ENCODE measurements around the gene RUNX1.

The RUNX1 gene

DNA sequence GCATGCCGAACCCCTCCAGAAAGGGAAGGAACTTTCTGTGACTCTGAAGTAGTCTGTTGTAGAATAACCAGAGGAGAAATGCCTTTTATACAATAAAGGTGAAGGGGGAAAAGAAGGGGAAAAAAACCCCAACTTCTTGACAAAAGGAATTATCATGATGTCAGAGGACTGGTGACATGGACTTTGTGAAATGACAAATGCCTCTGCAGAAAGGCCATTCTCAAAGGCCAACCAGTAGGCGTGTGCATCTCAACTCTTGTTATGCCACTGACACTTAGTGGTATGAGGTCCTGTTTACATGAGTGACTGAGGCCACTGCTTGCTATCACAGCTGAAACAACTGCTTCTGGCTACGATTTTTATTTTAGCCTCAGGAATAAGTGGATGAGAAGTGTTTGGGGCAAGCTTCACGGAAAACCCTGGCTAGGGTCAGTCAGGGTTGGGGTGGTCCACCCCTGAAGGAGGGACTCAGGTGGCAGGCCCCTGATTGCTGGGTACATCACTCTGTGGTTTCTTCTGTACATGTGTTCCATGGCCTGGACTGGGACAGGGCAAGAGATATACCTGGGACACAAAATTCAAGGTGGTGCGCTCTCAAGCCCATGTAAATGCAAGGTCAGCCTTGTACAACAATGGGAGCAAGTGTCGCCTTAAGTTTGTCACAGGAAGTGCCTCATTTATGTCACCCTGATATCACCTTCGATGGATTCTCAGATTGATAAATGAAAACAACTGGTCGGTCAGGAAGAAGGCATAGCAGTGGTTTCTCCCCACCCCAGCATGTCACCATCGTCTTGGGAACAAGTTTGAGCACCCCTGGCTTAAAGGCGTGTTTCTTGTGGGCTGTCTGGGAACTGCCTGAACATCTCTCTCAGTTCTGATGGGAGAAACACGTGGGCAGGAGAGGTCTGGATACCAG, 12.4 kb downstream of the RUNX1 start:
- no peak for DNase-seq (ENCODE audit: low spot score)

DNA sequence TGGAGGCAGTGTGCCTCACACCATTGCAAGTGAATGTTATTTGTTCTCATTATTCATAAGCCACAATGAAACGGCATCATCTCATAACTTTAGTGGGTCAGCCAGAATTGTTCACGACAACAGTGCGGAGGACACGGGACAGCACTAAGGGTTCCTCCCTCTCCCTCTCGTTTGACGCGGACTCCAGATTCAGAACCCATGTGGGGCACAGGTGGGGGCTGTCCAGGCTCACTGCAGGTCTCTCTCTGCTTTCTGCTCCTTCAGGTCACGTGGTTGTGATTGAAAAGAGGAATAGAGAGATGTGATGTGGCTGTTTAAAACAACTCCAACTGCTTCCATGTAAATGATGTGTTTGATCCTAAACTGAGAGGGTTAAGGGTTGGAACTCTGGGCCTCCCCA, 13.5 kb downstream of the RUNX1 start:
- DNase-seq (ENCODE audit: low spot score), result no peak

DNA sequence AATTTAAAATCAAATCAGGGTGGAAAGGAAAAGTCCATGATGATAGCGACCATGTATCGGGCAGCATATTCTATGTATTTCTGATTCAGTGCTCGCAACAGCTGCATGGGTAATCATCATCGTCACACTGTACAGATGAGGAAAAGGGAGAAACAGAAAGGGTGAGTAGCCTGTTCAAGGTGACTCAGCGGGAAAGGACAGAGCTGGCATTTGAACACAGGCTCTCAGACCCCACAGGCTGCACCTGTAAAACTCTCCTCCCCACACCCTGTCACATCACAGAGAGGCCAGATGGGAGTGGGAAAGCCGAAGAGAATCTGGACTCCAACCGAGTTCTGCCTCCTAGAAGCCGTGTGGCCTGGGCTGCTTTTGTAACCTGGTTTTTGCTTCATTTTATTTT, 14.0 kb downstream of the RUNX1 start:
- no peak for DNase-seq (ENCODE audit: low spot score)

DNA sequence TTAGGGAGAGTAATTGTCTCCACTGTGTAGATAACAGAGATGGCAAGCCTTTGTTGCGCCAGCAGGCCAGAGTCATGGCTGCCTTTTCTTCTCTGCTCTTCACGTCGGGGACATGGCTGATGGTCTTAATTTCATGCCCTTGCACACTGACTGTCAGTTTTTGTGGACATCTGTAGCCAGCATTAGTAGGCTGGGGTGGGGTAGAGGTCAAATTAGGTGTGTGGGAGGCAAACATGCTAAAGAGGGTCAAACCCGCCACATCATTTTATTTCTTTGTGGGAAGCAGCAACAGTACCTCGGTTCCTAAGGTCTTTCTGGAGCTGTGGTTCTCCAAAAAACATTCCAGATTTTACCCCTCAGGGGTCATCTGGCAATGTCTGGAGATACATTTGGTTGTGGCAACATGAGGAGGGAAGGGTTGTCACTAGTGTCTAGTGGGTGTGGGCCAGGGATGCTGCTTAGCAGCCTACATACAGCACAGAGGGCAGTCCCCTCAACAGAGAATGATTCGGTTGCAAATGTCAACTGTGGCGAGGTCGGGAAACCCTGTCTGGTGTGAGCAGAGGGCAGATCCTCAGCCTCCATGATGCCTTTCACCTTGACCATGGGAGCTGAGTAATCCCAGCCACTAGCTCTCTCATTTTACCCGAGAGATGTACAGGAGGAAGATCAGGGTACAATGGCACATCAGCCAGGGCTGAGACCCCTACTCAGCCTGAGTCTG, 14.7 kb downstream of the RUNX1 start:
- no peak for DNase-seq (ENCODE audit: low spot score)

DNA sequence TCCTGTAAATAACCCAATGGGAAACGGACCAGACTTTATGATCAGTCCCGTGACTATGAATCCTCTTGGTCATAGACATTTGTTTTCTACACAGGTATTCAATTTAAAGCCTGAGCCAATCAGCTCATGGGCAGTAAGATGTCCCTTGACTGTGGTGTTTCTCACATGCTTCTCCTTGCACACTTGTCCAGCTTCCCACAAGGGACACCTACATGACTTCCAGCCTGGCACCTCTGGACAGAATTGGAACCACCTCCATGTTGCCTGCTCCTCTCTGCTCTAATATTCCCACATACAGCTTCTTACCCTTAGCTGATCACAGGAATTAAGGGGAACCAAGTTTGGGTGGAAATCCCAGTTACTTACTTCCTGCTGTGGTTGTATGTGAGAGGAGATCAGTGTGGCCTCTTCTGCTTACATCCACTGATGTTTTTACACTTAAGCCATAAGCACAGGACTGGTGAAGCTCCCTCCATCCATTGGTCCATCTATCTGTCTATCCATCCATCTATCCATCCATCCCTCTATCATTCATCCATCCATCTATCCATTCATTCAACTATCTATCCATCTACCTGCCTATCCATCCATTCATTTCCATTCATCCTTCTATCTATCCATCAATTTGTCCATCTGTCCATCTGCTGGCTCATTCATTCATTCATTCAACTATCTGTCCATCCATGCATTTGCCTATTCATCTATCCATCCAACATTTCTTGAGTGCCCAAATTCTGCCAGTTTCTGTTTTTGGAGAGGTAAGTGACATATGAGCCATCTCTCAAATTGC, 16.4 kb downstream of the RUNX1 start:
- no peak for DNase-seq (ENCODE audit: low spot score)

DNA sequence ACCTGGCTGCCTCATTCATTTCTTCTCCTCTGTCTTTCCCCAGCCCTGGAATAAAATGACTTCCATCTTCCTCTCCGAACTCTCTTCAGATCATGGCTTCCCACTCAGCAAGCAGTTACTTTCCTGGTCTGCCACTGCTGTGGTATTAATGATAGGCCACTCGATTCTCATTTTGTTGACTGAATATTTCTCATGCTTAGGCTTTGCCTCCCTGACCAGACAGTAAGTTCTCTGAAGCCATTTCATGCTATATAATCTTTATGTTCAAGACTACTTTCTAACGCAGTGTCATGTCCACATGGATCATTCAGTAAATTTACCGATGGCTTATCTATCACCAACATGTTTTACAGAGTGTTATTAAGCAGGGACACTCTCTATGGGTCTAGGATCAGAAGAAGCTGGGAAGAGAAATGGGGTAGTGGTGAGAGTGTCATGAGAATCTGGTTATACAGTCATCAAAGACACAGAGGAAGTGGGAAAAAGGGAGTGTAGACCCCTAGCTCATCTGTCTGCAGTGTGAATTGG, 20.6 kb downstream of the RUNX1 start:
- no peak for DNase-seq (ENCODE audit: low spot score)

DNA sequence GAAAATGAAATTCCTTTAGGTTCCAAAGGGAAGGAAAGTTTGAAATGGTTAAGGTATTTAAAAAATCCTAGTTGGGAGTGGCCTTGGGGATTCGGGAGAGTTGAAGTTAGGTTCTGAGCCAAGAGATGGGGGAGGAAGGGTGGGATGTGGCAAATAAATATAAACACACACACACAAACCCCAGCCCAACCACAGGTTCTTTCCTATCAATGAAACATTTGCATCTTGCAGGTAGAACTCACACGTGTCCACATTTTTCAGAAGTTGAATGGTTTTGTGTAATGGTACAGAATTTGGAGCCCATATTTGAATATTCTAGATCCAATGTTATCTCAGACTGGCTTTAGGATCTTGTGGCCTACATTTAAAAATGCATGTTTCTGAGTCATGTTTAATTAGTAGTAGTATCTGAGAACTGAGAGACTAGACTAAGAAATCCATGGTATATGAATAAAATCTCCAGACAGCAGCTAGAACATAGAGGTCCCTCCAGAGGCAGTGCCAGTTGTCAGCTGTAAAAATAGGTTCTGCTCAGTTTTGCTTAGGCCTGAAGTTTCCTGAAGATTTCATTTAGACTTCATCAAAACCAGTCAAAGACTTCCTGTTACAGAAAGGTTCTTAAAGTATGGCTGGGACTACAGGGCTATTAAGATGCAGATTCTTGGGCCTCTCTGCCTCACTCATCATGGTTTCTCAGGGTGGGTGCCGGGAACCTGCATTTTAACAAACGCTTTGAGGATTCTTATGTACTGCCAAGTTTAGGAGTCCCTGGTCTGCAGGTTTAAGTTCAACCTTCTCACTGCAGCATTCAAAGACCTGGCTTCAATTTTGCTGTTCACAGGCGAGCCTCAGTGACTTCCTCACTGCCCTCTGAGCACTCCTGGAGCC, 21.3 kb downstream of the RUNX1 start:
- DNase-seq (ENCODE audit: low spot score), result no peak

DNA sequence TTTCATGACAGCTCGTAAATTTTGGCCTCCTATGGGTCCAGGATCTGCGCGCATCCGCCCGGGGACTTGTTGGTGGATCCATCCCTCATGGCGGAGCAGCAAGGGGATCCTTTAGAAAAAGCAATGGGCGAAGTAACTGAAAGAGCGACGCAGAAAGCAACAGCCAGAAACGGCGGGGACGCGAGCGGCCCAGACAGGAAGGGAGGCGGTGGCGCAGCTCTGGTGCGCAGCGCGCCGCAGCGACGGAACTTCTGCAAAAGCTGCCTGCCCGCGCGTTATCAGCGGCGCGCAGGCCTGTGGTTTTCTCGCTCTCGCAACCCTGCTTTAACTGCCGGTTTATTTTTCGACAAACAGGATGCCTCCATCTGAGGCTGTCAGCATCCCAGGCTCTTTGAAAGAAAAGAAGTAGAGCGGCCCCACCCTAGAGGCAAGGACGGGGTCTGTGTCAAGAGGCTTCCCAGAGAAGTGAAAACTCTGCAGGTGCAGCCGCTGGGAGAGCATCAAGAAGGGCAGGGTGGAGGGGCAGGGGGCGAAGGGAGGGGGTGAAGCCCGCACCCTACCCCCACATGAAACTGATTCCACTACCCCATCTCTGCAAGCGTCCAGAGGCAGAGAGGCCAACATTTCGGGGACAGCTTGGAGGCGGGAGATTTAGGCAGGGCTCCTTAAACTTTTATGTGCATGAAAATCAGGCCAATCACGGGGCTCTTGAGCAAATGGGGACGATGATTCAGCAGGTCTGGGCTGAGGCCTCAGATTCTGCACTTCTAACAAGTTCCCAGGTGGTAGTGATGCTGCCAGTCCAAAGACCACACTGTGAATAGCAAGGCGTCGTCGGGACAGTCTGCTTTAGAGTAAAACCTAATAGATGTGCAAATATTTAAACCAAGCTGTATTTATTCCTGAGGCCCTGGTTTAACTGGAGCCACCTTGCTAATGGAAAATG, 22.2 kb downstream of the RUNX1 start:
- no peak for DNase-seq (ENCODE audit: low spot score)

DNA sequence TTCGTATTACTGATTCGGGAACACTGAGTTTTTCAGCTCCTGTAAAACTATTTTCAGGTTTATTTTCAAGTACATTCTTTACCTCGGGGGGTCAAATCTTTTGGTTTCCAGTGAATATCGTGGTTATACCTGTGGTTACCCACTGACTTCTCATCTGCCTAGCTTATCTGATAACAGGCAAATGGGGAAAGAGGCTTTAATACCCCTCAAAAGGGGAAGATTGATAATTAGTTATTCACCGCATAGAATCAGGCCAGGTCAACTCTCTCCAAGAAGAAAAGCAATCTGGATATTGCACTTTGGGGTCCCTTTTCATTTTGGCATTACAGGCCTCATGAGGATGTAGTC, 23.0 kb downstream of the RUNX1 start:
- no peak for DNase-seq (ENCODE audit: low spot score)

DNA sequence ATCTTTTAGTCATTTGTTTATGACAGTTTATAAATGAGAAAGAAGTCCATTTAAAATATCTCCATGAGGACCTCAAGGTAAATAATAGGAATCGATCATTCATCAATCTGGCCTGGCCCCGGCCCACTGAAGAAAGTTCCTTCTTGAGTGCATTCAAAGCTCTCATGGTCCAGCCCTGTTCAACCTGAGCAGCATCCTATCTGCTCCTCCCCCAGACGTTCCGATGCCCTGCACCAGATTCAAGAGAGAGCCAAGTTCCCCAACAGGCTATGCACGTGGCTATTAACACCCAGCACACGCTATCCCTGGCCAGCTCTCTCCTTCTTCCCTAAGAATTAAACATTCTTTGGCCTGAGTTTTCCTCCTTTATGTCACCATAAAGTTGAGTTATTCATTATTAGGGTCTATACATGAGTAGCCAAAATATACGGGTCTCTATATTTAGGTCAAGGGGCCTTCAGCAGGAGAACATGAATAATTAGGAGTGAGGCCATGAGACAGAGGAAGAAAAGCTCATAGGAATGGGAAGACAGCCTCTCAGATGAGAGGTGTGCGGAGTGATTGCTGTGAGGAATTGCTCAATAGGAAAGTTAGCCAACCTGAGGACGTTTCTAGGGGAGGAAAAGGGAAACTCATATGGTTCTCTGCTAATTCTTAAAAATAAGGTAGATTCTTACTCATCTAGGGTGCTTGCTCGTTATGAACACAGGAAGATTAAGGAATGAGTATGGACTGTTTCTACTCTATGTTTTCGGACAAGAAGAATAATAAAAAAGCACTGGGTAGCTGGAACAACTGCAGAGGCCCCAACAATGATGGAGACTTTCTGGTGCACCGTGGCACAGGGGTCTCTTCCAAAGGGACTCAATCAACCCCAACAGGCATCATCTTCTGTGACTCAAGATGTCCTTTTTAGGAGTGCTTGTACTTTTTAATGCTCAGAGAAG, 23.6 kb downstream of the RUNX1 start:
- no peak for DNase-seq (ENCODE audit: low spot score)

DNA sequence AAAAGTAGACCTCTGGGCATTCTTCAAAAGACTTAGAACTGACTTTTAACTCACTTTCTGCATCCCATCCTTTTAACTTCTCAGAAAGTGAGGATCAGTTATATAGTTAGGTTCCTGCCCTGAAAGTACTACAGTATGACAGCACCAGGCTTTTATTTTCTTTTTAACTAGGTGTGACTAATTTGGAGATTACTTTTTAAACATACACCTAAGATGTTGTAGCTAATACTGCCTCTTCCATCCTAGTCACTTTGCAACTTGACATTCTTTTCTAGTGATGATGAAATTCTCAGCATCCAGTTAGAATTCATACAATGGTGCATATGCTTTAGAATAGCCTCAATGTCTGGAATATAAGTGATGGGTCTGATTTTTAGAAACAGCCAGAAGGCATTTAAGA, 24.6 kb downstream of the RUNX1 start:
- no peak for DNase-seq (ENCODE audit: low spot score)

DNA sequence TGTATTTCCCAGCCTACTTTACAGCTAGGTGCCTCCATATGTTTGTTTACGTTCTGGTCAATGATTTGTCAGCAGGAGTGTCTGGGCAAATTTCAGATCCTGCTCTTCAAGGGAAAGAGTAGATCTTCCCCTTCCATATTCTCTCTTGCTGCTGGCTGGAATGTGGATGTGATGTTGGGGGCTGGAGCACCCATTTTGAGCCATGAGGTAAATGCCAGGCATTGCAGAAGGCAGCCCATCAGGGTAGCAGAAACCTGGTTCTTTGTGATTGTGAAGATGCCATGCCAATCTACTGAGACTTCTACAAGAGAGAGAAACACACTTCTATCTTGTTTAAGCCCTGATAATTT, 25.1 kb downstream of the RUNX1 start:
- DNase-seq (ENCODE audit: low spot score), result no peak

DNA sequence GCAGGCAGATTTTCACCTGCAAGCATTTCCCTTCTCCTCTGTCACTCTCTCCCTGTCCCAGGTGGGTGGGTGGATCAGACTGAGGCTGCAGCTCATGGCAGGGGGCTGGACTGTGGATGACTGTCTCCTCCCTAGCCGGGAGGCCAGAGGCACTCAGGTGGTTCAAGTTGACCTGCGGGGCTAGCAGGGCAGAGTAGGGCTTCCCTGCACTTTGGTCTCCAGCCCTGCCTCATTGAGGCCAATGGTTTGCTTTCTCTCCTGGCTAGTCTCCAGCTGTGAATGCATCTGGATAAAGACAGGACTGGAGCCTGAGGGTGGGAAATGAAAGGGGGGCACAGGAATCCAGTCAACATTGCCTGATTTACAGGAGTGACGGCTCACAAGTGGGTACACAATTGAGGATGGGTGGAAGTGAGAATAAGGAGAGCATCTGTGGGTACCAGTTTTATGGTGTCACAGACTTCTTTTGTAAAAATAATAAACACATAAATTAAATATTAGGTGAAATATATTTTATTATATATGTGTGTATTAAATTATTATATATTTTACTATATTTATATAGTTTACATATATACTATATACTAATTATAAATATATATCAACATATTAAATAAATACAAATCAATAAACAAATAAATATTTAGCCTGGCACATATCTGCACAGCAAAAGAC, 25.6 kb downstream of the RUNX1 start:
- no peak for DNase-seq (ENCODE audit: low spot score)

DNA sequence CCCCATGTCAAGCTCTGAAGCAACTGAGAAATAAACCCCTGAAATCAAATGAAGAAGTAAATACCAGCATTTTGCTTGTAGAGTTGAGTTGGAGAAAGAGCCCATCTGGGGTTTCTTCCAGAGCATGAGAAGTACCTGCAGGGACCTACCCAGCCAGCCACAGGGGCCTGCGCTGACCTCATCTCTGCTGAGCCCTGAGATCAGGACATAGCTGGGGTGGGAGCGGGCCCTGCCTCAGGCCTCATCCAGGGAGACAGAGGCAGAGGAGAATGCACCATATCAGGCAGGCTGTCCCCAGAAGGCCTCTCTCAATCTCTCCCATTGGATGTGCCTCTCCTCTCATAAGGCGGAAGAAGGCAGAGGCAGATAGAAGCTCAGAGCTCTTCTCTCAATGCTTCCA, 27.6 kb downstream of the RUNX1 start:
- no peak for DNase-seq (ENCODE audit: low spot score)

DNA sequence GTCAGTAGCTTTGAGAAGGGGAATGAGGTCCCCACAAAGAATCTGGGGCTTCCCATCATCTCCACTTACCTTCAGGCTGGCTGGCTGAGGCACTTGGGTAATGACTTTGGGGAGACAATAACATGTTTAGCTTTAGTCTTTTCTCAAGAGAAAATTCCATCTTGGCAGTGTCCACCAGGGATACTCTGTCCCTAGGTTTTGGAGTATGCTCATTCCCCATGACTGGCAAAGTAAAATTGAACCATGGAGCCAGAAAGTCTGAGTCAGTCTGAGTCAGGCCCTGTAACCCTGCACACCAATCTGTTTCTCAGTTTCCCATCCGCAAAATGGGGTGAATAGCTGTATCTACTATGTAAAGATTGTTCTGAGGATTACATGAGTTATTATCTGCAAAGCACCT, 28.2 kb downstream of the RUNX1 start:
- DNase-seq (ENCODE audit: low spot score), result peak; percentile 45

DNA sequence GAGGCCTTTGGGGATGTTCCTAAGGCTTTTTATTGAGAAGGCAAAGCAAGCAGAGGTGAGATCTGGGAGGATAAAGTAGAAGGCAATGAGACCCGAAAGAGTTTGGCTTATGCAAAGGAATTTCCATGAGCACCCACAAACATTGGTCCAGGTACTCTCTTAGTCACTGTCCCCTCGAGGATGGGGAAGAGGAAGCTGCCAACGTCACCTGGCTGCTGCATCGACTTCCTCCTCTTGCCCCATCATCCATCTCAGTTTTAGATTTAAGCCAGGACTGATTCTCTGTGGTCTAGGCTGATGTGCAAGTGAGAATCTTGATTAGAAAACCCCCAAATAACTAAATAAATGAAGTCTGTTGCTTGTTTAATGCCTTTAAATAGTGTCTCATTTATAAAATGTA, 28.7 kb downstream of the RUNX1 start:
- no peak for DNase-seq (ENCODE audit: low spot score)

DNA sequence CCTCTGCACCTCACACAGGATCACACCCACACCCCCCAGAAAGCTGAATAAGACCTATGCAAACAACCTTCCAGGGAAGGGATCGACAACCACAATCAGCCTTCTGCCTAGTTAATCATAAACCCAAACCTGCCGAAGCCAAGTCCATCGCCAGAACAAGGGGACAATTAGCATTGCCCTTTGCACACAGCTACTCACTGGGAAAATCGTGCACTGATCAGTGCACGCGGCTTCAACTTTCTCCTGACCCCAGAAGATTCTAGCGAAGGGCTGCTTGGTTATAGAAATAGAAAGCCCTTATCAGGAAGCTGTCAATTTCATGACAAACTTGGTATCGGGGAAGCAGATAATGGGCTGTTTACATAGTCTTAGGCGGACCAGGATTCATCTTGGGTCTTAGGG, 29.5 kb downstream of the RUNX1 start:
- no peak for DNase-seq (ENCODE audit: low spot score)

DNA sequence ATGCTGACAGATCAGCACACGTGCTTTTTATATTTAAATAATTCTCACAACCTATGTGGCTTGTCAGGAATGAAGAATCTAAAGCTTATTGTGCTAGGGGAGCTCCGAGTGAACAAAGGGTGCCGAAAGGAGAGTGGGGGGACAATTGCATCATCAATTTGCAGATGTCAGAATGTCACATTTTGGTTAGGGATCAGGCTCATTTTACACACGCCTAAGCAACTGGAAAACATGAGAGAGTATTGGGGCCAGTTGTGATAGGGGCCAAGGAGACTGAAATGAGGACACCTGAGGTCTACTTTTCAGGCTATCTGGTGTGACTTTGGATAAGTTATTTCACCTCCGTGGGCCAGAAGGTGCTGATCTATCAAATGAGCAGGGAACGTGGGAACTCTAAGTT, 31.8 kb downstream of the RUNX1 start:
- no peak for DNase-seq (ENCODE audit: low spot score)

Data from AG08396 (cell line).